ENCODE data around the gene TRAPPC8.
"Not testable (repeated sequence)": the region's sequence is repeated elsewhere in the genome, so short reads cannot be mapped to it uniquely, and the experiment has no call there.

DNA sequence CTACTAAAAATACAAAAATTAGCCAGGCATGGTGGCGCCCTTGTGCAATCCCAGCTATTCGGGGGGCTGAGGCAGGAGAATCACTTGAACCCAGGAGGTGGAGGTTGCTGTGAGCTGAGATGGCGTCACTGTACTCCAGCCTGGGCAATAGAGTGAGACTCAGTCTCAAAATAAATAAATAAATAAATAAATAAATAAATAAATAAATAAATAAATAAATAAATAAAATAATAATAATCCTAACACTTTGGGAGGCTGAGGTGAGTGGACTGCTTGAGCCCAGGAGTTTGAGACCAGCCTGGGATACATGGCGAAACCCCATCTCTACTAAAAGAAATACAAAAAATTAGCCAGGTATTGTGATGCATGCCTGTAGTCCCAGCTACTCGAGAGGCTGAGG is 23.6 kb downstream of the TRAPPC8 start:
- TF ChIP-seq, protein P1, sequence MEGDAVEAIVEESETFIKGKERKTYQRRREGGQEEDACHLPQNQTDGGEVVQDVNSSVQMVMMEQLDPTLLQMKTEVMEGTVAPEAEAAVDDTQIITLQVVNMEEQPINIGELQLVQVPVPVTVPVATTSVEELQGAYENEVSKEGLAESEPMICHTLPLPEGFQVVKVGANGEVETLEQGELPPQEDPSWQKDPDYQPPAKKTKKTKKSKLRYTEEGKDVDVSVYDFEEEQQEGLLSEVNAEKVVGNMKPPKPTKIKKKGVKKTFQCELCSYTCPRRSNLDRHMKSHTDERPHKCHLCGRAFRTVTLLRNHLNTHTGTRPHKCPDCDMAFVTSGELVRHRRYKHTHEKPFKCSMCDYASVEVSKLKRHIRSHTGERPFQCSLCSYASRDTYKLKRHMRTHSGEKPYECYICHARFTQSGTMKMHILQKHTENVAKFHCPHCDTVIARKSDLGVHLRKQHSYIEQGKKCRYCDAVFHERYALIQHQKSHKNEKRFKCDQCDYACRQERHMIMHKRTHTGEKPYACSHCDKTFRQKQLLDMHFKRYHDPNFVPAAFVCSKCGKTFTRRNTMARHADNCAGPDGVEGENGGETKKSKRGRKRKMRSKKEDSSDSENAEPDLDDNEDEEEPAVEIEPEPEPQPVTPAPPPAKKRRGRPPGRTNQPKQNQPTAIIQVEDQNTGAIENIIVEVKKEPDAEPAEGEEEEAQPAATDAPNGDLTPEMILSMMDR (IDR thresholded peaks at IDR 0.05): not testable (repeated sequence)
- not testable (repeated sequence) for TF ChIP-seq ZFX (IDR thresholded peaks at IDR 0.05; ENCODE audit: borderline replicate concordance)

Data from 22Rv1 (cell line).